Measurements from ENCODE around the gene PALMD.

- TF ChIP-seq GATA2 (IDR thresholded peaks at IDR 0.05; ENCODE audit: low read depth, low read length) (no peak), GATA3 (IDR thresholded peaks at IDR 0.05; ENCODE audit: low read depth, low read length) (no peak)
These were observed 15.9 kb downstream of the PALMD start for GRCh38 chr1:99661780-99662179.

Measured in SH-SY5Y (cell line).